ENCODE measurements around the gene PAK4. TPM values are rescaled to one million over a fixed set of nuclear protein-coding genes. Genes with fewer than 3 reads are reported as not detected.

Gene PAK4
- polyA plus RNA-seq, 1 of the 3 experiments (the other 2 are of a cell fraction): 36.4 TPM

DNA sequence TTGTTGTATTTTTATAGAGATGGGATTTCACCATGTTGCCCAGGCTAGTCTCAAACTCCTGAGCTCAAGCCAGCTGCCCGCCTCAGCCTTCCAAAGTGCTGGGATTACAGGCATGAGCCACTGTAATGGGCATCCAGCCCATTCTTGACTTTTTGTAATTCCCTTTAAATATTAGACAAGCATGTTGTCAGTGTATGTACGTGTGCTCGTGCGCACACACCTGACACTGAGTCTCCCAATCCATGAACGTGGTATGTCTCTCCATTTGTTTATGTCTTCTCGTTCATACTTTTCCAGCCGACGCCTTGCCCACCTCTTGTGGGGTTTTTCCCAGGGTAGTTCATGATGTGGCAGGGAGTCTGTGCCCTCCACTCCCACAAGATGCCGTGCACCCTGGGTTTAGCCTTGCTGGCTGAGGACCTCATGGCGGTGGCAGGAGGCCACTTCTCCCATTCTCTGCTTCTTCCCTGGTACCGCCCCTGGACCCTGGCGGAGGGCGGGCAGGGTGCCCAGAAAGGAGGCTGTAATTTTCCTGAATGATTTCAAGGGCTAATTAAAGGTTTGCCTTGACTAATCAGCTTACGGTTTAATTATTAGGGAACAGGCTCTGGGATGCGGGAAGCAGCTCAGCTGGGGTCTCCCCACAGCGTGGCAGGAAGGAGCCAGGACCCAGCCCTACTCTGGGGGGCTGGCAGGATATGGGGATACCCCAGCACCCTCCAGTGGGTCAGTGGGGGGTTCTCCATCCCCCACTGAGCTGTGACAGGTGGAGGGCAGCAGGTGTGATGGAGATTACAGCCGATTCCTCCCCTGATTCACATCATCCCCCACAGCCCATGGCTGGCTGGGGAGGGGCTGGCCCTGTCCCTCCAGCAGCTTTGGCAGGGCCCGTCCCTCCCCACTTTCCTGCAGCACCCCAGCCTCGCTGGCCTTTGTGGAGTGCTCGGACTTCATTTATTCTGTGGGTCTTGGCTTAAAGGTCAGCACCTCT is 12.9 kb downstream of the PAK4 start:
- no peaks in the 10 kb centered on the region for H3K9me3 ChIP-seq
- WGBS (ENCODE audit: low lambda C conversion rate): 92% methylated on average over 20 of the region's 20 CpGs
- TF ChIP-seq RCOR1 (IDR thresholded peaks at IDR 0.05; ENCODE audit: low read length): no peak
- no peak for TF ChIP-seq NRF1 (IDR thresholded peaks at IDR 0.05; ENCODE audit: low read depth, low read length)
- TF ChIP-seq RAD21 (IDR thresholded peaks at IDR 0.05; ENCODE audit: low read length): no peak
- TF ChIP-seq USF1 (IDR thresholded peaks at IDR 0.05; ENCODE audit: borderline replicate concordance, low read depth): no peak
- TF ChIP-seq NFIC (IDR thresholded peaks at IDR 0.05; ENCODE audit: borderline replicate concordance): no peak
- TF ChIP-seq, protein P1, sequence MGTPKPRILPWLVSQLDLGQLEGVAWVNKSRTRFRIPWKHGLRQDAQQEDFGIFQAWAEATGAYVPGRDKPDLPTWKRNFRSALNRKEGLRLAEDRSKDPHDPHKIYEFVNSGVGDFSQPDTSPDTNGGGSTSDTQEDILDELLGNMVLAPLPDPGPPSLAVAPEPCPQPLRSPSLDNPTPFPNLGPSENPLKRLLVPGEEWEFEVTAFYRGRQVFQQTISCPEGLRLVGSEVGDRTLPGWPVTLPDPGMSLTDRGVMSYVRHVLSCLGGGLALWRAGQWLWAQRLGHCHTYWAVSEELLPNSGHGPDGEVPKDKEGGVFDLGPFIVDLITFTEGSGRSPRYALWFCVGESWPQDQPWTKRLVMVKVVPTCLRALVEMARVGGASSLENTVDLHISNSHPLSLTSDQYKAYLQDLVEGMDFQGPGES (IDR thresholded peaks at IDR 0.05; ENCODE audit: low read depth, low read length): no peak
- TF ChIP-seq, protein P2, sequence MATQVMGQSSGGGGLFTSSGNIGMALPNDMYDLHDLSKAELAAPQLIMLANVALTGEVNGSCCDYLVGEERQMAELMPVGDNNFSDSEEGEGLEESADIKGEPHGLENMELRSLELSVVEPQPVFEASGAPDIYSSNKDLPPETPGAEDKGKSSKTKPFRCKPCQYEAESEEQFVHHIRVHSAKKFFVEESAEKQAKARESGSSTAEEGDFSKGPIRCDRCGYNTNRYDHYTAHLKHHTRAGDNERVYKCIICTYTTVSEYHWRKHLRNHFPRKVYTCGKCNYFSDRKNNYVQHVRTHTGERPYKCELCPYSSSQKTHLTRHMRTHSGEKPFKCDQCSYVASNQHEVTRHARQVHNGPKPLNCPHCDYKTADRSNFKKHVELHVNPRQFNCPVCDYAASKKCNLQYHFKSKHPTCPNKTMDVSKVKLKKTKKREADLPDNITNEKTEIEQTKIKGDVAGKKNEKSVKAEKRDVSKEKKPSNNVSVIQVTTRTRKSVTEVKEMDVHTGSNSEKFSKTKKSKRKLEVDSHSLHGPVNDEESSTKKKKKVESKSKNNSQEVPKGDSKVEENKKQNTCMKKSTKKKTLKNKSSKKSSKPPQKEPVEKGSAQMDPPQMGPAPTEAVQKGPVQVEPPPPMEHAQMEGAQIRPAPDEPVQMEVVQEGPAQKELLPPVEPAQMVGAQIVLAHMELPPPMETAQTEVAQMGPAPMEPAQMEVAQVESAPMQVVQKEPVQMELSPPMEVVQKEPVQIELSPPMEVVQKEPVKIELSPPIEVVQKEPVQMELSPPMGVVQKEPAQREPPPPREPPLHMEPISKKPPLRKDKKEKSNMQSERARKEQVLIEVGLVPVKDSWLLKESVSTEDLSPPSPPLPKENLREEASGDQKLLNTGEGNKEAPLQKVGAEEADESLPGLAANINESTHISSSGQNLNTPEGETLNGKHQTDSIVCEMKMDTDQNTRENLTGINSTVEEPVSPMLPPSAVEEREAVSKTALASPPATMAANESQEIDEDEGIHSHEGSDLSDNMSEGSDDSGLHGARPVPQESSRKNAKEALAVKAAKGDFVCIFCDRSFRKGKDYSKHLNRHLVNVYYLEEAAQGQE (IDR thresholded peaks at IDR 0.05; ENCODE audit: low read depth, low read length): no peak
- no peak for TF ChIP-seq EZH2phosphoT487 (IDR thresholded peaks at IDR 0.05; ENCODE audit: borderline replicate concordance, low read depth)
- no peak for TF ChIP-seq PBX3 (IDR thresholded peaks at IDR 0.05)
- no peak for TF ChIP-seq MXI1 (IDR thresholded peaks at IDR 0.05; ENCODE audit: low read depth, low read length)
- TF ChIP-seq SIN3A (IDR thresholded peaks at IDR 0.05; ENCODE audit: borderline replicate concordance, low read depth, low read length): no peak
- TF ChIP-seq YY1 (IDR thresholded peaks at IDR 0.05; ENCODE audit: low read depth): no peak
- TF ChIP-seq SMC3 (IDR thresholded peaks at IDR 0.05; ENCODE audit: low read depth, low read length): no peak
- TF ChIP-seq POLR2AphosphoS5 (IDR thresholded peaks at IDR 0.05; ENCODE audit: low read depth, low read length): no peak
- no peak for TF ChIP-seq MEF2A (IDR thresholded peaks at IDR 0.05; ENCODE audit: borderline replicate concordance, low read depth)
- no peak for TF ChIP-seq FOSL2 (IDR thresholded peaks at IDR 0.05; ENCODE audit: borderline replicate concordance, low read depth)
- TF ChIP-seq, protein P3, sequence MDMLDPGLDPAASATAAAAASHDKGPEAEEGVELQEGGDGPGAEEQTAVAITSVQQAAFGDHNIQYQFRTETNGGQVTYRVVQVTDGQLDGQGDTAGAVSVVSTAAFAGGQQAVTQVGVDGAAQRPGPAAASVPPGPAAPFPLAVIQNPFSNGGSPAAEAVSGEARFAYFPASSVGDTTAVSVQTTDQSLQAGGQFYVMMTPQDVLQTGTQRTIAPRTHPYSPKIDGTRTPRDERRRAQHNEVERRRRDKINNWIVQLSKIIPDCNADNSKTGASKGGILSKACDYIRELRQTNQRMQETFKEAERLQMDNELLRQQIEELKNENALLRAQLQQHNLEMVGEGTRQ (IDR thresholded peaks at IDR 0.05; ENCODE audit: borderline replicate concordance, low read depth, low read length): no peak
- TF ChIP-seq RFX5 (IDR thresholded peaks at IDR 0.05; ENCODE audit: low read length): no peak
- DNase-seq: peak; percentile 29
- POLR2A ChIA-PET: no interaction called here
- H3K79me2 ChIP-seq (ENCODE audit: insufficient read depth): peaks cover 99% of the 10 kb centered on the region
- H3K36me3 ChIP-seq (replicated peaks in 1 of 2; ENCODE audit: control insufficient read depth in 1 of 2, insufficient read depth in 2 of 2, low read length in 1 of 2): no peaks in the 10 kb centered on the region
- H3F3A ChIP-seq (replicated peaks; ENCODE audit: insufficient read depth): no peaks in the 10 kb centered on the region
- CTCF ChIA-PET: interaction anchor here (0.6 to 2.3 kb wide), 6 partner anchors 9 to 68 kb away, joined by 3 to 13 read pairs (median 3); no protein-coding TSS in a partner anchor
- no peaks in the 10 kb centered on the region for H3K27me3 ChIP-seq (ENCODE audit: insufficient read depth)
- peak overlapping the region in 1 of 2 experiments; percentile 96; a peak in 2 of 4 replicates for H3K27ac ChIP-seq (ENCODE audit: low read depth in 2 of 2, low read length in 1 of 2)
- no peak overlapping the region for H3K4me3 ChIP-seq (ENCODE audit: low read depth in 2 of 2, low read length in 1 of 2)
- no peak overlapping the region for H2AFZ ChIP-seq (ENCODE audit: low read depth)
- peaks cover 88% of the 10 kb centered on the region for H4K20me1 ChIP-seq (ENCODE audit: insufficient read depth)
- H3K9ac ChIP-seq: no peak overlapping the region
- H3K4me1 ChIP-seq (ENCODE audit: control insufficient read depth in 1 of 2, insufficient read depth in 2 of 2, low read depth in 1 of 2, low read length in 1 of 2): peaks cover 9 to 36% of the 10 kb centered on the region in 2 experiments; a peak in 3 of 4 replicates
- H3K9me2 ChIP-seq: no peaks in the 10 kb centered on the region
- no peak overlapping the region for H3K4me2 ChIP-seq
